Epithelial cell of prostate (primary cell): ENCODE results near the gene NUCB2.

ENCODE experiments used
- DNase-seq: peaks from one replicate; pipeline ENCODE4 v3.0.0-alpha.2; 2011; ENCODE audit warnings: low read depth, low spot score
- H3K27ac ChIP-seq: fragments of 450-650 bp; 2 replicates; pipeline ENCODE4 v1.5.1; 2017; ENCODE audit warnings: mild to moderate bottlenecking

The NUCB2 gene

DNA sequence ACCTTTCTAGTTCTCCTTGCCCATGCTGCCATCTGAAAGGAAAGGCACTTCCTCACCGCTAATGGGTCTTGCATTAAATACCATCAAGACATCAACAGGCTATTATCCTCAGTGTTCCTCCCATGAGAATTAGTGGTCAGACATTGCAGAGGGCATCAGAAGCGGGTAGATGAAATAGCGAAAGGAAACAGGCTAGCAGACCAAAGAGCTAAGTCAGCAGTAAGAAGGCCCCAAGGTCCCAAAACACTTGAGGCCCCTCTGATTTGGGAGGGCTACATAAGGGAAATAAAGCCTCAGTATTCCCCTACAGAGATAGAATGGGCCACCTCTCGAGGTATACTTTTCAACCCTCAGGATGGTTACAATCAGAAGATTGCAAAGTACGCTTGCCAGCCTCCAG is 99.0 kb downstream of the NUCB2 start:
- DNase-seq, result no peak
- no peak overlapping the region for H3K27ac ChIP-seq

DNA sequence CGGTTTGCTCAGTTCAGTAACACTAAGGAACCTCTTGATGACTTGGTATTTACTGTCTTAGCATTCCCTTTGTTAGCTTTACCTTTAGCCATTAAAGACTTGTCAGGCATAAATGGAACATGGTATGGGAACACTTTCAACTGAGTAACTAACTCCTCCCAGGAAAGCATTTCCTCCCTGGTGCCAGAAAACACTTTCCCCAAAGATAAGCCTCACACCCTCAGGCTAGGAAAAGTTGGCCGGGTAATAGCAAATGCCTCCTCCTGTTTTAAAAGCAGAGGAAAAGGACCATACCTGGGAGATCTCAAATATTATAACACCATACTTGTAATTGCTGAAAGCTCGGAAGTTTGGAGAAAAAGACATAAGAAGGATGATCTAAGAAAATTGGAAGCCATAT is 100.0 kb downstream of the NUCB2 start:
- no peak for DNase-seq
- H3K27ac ChIP-seq, result no peak overlapping the region

DNA sequence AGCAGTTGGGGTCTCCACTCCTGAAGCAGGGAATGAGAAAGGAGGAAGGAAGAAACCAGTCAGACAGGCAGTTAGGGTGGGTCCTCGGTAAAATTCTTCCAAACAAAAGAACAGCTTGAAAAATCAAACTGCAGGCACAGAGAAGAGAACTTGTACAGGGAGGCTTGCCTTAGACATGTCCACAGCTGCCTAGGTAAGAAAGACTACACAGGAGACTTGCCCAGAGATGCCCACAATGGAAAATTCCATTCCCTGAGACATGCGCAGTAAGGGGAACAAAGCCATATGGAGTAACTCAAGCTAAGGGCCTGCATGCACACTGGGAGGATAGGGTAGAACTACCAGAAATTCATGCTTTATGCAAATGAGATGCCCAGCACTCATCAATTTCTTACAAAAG is 102.1 kb downstream of the NUCB2 start:
- peak; percentile 37 for DNase-seq

DNA sequence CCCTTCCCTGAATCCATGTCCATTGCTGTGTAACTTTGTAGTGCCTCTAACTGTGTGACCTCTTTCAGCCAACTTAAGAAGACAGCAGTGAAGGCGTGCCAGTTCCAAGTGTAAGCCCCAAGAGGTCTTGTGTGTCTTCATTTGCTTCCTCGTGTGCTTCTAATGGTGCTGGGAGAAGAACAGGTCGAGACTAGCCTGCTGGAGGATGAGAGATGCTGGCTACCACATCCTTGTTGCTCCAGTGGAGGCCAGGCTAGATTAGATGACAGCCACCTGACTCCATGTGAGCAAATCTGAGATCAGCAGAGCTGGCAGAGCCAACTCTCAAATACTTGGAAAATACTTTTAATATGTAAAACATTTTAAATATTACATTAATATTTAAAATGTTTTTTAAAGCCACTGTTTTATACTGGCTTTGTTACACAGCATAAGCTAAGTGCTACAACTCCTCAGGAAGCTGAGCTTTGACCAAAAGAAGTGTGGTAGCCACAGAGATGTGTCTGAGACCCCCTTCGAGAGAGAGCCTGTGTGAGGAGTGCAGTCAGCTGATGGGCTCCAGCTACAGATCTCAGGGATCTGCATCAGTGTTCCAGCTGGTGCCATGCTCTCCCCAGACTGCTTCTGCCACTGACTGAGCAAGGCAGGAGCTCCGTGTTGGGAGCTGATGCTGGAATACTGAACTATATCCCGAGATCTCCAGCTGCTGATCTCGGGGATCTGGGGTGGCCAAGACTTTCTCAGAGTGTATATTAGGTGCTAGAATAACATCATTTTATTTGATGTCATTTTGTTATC is 103.0 kb downstream of the NUCB2 start:
- DNase-seq, result peak; percentile 33
- peak overlapping the region; percentile 45 for H3K27ac ChIP-seq

More for the DNA sequence above, 102.1 kb downstream of the NUCB2 start:
- H3K27ac ChIP-seq, result peak overlapping the region; percentile 45

DNA sequence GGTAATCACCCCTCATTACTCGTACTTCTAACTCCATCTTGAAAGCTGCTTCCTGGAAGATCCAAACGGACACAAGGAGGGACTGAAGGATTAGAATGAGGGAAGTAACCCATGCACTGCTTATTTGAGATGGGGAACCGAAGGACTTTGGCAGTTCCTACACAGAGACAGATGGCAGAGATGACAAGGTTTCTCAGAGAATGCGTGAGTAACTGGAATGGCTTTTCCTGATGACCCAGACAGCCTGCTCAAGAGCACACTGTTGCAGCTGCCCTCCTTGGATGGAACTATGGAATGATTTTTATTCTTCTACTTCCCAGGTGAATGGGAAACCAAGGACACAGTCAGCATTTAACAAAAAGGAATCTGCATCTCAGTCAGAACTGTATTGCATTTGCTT is 104.6 kb downstream of the NUCB2 start:
- no peak overlapping the region for H3K27ac ChIP-seq

More for the DNA sequence above, 104.6 kb downstream of the NUCB2 start:
- no peak for DNase-seq
